Nephron progenitor cell (in vitro differentiated cells): ENCODE results near the gene SCAMP2.
"Not testable (repeated sequence)": the region's sequence is repeated elsewhere in the genome, so short reads cannot be mapped to it uniquely, and the experiment has no call there.

Source experiments
- DNase-seq: peaks from one replicate; pipeline ENCODE4 v3.0.0; 2021
- H3K27ac Mint-ChIP-seq: 2 replicates; pipeline ENCODE4 v1.8.0; 2021; ENCODE audit warnings: mild to moderate bottlenecking, moderate library complexity, mixed read lengths
- H3K27me3 Mint-ChIP-seq: 2 replicates; pipeline ENCODE4 v1.8.0; 2021; ENCODE audit warnings: mild to moderate bottlenecking, low read depth, mixed read lengths; ENCODE audit not compliant: poor library complexity
- H3K36me3 Mint-ChIP-seq: 2 replicates; pipeline ENCODE4 v1.8.0; 2021; ENCODE audit warnings: low read depth, mixed read lengths
- H3K4me1 Mint-ChIP-seq: 2 replicates; pipeline ENCODE4 v1.8.0; 2021; ENCODE audit warnings: mixed read lengths
- H3K4me3 Mint-ChIP-seq: 2 replicates; pipeline ENCODE4 v1.8.0; 2021; ENCODE audit warnings: mild to moderate bottlenecking, moderate library complexity, mixed read lengths
- H3K9me3 Mint-ChIP-seq: 2 replicates; pipeline ENCODE4 v1.8.0; 2021; ENCODE audit warnings: mild to moderate bottlenecking, moderate library complexity, mixed read lengths
- TF ChIP-seq, protein P1 (sequence below): fragments of 200-600 bp; sonication (generic); IDR thresholded peaks from 2 replicates; pipeline ENCODE4 v1.5.0; 2021; ENCODE audit warnings: antibody characterized with exemption

The SCAMP2 gene

GRCh38 chr15:74889390-74889882, 16.3 kb upstream of the SCAMP2 start:
- Mint-ChIP-seq H3K4me1 (peaks cover 38% of the 10 kb centered on the region), H3K9me3 (no peaks in the 10 kb centered on the region), H3K27ac (peak overlapping the region; percentile 19), H3K27me3 (peaks cover 10% of the 10 kb centered on the region), H3K36me3 (peaks cover 17% of the 10 kb centered on the region), H3K4me3 (peak overlapping the region; percentile 88)
- TF ChIP-seq, protein P1, sequence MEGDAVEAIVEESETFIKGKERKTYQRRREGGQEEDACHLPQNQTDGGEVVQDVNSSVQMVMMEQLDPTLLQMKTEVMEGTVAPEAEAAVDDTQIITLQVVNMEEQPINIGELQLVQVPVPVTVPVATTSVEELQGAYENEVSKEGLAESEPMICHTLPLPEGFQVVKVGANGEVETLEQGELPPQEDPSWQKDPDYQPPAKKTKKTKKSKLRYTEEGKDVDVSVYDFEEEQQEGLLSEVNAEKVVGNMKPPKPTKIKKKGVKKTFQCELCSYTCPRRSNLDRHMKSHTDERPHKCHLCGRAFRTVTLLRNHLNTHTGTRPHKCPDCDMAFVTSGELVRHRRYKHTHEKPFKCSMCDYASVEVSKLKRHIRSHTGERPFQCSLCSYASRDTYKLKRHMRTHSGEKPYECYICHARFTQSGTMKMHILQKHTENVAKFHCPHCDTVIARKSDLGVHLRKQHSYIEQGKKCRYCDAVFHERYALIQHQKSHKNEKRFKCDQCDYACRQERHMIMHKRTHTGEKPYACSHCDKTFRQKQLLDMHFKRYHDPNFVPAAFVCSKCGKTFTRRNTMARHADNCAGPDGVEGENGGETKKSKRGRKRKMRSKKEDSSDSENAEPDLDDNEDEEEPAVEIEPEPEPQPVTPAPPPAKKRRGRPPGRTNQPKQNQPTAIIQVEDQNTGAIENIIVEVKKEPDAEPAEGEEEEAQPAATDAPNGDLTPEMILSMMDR, result no peak
- DNase-seq, result peak; percentile 50

GRCh38 chr15:74888716-74889115, 15.6 kb upstream of the SCAMP2 start:
- TF ChIP-seq, protein P1, result no peak
- Mint-ChIP-seq H3K27ac (no peak overlapping the region), H3K9me3 (no peaks in the 10 kb centered on the region), H3K4me3 (peak overlapping the region; percentile 88), H3K27me3 (peaks cover 10% of the 10 kb centered on the region), H3K36me3 (peaks cover 13% of the 10 kb centered on the region), H3K4me1 (peaks cover 39% of the 10 kb centered on the region)
- no peak for DNase-seq

DNA sequence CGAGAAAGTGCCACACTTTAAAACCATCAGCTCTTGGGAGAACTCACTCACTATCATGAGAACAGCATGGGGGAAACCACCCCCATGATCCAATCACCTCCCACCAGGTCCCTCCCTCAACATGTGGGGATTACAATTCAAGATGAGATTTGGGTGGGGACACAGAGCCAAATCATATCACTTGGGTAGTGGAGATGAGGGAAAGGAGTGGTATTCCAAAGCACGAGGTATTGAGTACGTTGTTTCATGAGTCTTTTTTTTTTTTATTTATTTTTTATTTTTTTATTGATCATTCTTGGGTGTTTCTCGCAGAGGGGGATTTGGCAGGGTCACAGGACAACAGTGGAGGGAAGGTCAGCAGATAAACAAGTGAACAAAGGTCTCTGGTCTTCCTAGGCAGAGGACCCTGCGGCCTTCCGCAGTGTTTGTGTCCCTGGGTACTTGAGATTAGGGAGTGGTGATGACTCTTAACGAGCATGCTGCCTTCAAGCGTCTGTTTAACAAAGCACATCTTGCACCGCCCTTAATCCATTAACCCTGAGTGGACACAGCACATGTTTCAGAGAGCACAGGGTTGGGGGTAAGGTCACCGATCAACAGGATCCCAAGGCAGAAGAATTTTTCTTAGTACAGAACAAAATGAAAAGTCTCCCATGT, 14.5 kb upstream of the SCAMP2 start:
- H3K27me3 Mint-ChIP-seq, result peaks cover 15% of the 10 kb centered on the region
- H3K4me3 Mint-ChIP-seq, H3K9me3 Mint-ChIP-seq, H3K27ac Mint-ChIP-seq, DNase-seq, H3K36me3 Mint-ChIP-seq: not testable (repeated sequence)
- H3K4me1 Mint-ChIP-seq, result peaks cover 39% of the 10 kb centered on the region

GRCh38 chr15:74885461-74885860, 12.3 kb upstream of the SCAMP2 start:
- H3K27ac Mint-ChIP-seq, result no peak overlapping the region
- TF ChIP-seq, protein P1, result no peak
- DNase-seq, result no peak
- H3K4me1 Mint-ChIP-seq, result peaks cover 28% of the 10 kb centered on the region
- H3K36me3 Mint-ChIP-seq, result no peaks in the 10 kb centered on the region
- H3K9me3 Mint-ChIP-seq, result peaks cover 5% of the 10 kb centered on the region
- H3K4me3 Mint-ChIP-seq, result no peak overlapping the region
- peaks cover 15% of the 10 kb centered on the region for H3K27me3 Mint-ChIP-seq

GRCh38 chr15:74884428-74885223, 11.5 kb upstream of the SCAMP2 start:
- DNase-seq, result no peak
- Mint-ChIP-seq H3K27me3 (peaks cover 15% of the 10 kb centered on the region), H3K4me1 (peaks cover 23% of the 10 kb centered on the region), H3K36me3 (no peaks in the 10 kb centered on the region), H3K4me3 (no peak overlapping the region), H3K27ac (no peak overlapping the region), H3K9me3 (peaks cover 5% of the 10 kb centered on the region)
- TF ChIP-seq, protein P1, result no peak

DNA sequence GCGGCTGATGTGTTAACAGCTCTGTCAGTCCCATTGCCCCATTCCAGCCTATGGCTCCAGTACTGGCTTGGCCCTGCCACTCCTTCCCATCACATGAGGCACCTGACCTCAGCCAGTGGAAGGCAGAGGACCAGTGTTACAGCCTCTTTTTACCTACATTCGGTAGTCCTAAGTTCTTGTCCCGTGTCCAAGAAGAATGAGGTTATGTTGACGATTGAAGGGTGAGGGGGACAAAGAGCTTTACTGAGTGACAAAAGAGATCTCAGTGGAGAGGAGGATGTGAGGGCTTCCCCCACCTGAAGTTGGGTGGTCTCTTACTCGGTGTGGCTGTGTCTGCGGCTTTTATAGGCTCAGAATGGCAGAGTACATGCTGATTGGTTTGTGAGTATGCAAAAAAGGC, 9.4 kb upstream of the SCAMP2 start:
- H3K36me3 Mint-ChIP-seq, result no peaks in the 10 kb centered on the region
- no peak overlapping the region for H3K4me3 Mint-ChIP-seq
- H3K27ac Mint-ChIP-seq, result peak overlapping the region; percentile 73
- H3K27me3 Mint-ChIP-seq, result peaks cover 15% of the 10 kb centered on the region
- H3K4me1 Mint-ChIP-seq, result peaks cover 11% of the 10 kb centered on the region
- H3K9me3 Mint-ChIP-seq, result peaks cover 5% of the 10 kb centered on the region
- no peak for DNase-seq
- TF ChIP-seq, protein P1, result no peak
